Upper lobe of left lung (tissue), 4 donors: ENCODE measurements around the gene FNDC5.

Experiments used
- EP300 ChIP-seq, 4 donors: sonication (generic); formaldehyde crosslinking; IDR thresholded peaks; one replicate each; pipeline ENCODE4 v1.5.1; 2017; ENCODE audit warnings: antibody characterized with exemption in 4 of 4, control low read depth in 2 of 4
- POLR2A ChIP-seq, 4 donors: fragments of 450-650 bp; IDR thresholded peaks; one replicate each; pipeline ENCODE4 v1.5.1; 2016 to 2017; ENCODE audit warnings: antibody characterized with exemption in 4 of 4, mild to moderate bottlenecking in 2 of 4
- POLR2AphosphoS5 ChIP-seq, 2 donors: sonication (generic); formaldehyde crosslinking; IDR thresholded peaks; one replicate each; pipeline ENCODE4 v1.5.1; 2017; ENCODE audit warnings: antibody characterized with exemption in 2 of 2
- TF ChIP-seq, protein P1 (sequence below), 6 experiments: fragments of 450-650 bp in 4 of 6; fragments of 200-600 bp in 2 of 6; sonication (generic) in 2 of 6; IDR thresholded peaks; one replicate each; pipeline ENCODE4 v1.5.1; 2016 to 2019; ENCODE audit warnings: antibody characterized with exemption in 6 of 6

DNA sequence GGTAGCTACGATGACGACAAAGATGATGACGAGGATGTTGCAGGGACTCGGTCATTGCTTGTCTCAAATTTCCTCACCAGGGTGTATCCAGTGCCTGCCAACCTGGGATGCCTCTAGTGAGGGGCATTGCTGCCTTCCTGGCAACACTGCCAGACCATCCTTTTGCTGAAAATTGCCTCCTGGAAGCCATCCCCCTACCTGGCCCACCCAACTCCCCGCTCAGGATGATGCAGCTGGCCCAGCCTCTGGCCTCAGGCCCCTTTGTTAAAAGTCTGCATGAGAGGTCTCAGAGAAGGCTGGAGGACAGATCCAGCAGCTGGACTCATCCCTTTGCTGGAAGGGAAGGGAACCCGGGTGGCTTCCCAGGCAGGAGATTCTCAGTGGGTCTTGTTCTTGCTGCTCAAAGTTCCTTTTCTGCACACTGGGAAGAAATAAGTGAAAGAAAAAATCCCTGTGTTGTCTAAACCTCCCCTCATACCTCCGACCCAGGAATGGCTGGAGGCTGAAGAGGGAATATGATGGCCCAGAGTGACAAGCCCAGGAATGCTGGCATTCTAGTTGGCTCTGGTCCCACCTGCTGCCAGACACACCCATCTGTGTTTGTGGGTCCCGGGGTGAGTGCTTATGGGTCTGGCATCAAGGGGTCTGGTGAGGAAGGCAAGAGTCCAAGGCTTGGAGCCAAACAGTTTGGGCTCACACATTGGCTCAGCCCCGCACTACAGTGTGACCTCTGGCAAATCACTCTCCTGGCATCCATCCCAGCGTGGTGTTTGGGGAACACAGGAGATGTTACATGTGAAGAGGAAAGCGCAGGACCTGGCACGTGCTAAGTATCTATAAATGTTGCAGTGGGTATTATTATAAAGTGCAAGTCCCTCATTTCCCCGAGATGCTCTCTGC, 6.7 kb upstream of the FNDC5 start:
- TF ChIP-seq, protein P1, sequence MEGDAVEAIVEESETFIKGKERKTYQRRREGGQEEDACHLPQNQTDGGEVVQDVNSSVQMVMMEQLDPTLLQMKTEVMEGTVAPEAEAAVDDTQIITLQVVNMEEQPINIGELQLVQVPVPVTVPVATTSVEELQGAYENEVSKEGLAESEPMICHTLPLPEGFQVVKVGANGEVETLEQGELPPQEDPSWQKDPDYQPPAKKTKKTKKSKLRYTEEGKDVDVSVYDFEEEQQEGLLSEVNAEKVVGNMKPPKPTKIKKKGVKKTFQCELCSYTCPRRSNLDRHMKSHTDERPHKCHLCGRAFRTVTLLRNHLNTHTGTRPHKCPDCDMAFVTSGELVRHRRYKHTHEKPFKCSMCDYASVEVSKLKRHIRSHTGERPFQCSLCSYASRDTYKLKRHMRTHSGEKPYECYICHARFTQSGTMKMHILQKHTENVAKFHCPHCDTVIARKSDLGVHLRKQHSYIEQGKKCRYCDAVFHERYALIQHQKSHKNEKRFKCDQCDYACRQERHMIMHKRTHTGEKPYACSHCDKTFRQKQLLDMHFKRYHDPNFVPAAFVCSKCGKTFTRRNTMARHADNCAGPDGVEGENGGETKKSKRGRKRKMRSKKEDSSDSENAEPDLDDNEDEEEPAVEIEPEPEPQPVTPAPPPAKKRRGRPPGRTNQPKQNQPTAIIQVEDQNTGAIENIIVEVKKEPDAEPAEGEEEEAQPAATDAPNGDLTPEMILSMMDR (IDR thresholded peaks at IDR 0.05), result no peak
- no peak for TF ChIP-seq POLR2AphosphoS5 (IDR thresholded peaks at IDR 0.05)
- TF ChIP-seq EP300 (IDR thresholded peaks at IDR 0.05), result no peak
- TF ChIP-seq POLR2A (IDR thresholded peaks at IDR 0.05), result no peak
